ENCODE data around the gene MEGF6.

Gene MEGF6

GRCh38 chr1:3617806-3618345 lies 6.6 kb upstream of the MEGF6 start:
- DNase-seq (ENCODE audit: low spot score): no peak
- no peak for TF ChIP-seq CTCF (IDR thresholded peaks at IDR 0.05; ENCODE audit: borderline replicate concordance, control extremely low read depth, extremely low read depth, insufficient read depth, missing control alignments)
- in situ Hi-C loops (cut with MboI; ENCODE audit: low sequenced_read_pairs, unreplicated experiment): no loop called here

- no peak for TF ChIP-seq CTCF (IDR thresholded peaks at IDR 0.05; ENCODE audit: borderline replicate concordance, control extremely low read depth, extremely low read depth, insufficient read depth, missing control alignments)
- in situ Hi-C loops (cut with MboI; ENCODE audit: low sequenced_read_pairs, unreplicated experiment): no loop called here
- DNase-seq (ENCODE audit: low spot score): no peak
Measured at GRCh38 chr1:3616861-3617260, 5.6 kb upstream of the MEGF6 start.

GRCh38 chr1:3614755-3615742 lies 3.7 kb upstream of the MEGF6 start:
- DNase-seq (ENCODE audit: low spot score): no peak
- peak; percentile 22 for TF ChIP-seq CTCF (IDR thresholded peaks at IDR 0.05; ENCODE audit: borderline replicate concordance, control extremely low read depth, extremely low read depth, insufficient read depth, missing control alignments)
- in situ Hi-C loops (cut with MboI; ENCODE audit: low sequenced_read_pairs, unreplicated experiment): no loop called here

- TF ChIP-seq CTCF (IDR thresholded peaks at IDR 0.05; ENCODE audit: borderline replicate concordance, control extremely low read depth, extremely low read depth, insufficient read depth, missing control alignments): no peak
Measured at GRCh38 chr1:3612123-3612522, 815 bp upstream of the MEGF6 start.

GRCh38 chr1:3610527-3611169 lies 660 bp downstream of the MEGF6 start:
- no peak for DNase-seq (ENCODE audit: low spot score)
- no peak for TF ChIP-seq CTCF (IDR thresholded peaks at IDR 0.05; ENCODE audit: borderline replicate concordance, control extremely low read depth, extremely low read depth, insufficient read depth, missing control alignments)
- in situ Hi-C loops (cut with MboI; ENCODE audit: low sequenced_read_pairs, unreplicated experiment): no loop called here

More at GRCh38 chr1:3612123-3612522, 815 bp upstream of the MEGF6 start:
- DNase-seq (ENCODE audit: low spot score): no peak
- in situ Hi-C loops (cut with MboI; ENCODE audit: low sequenced_read_pairs, unreplicated experiment): no loop called here

GRCh38 chr1:3609769-3610526 lies 1.4 kb downstream of the MEGF6 start:
- in situ Hi-C loops (cut with MboI; ENCODE audit: low sequenced_read_pairs, unreplicated experiment): no loop called here
- DNase-seq (ENCODE audit: low spot score): no peak
- no peak for TF ChIP-seq CTCF (IDR thresholded peaks at IDR 0.05; ENCODE audit: borderline replicate concordance, control extremely low read depth, extremely low read depth, insufficient read depth, missing control alignments)
